Posterior cingulate gyrus (tissue), 11 donors: ENCODE results near the gene NINJ2.
A peak's percentile ranks its signal among the peaks of the same experiment; 100 is the strongest.
"Not testable (repeated sequence)": the region's sequence is repeated elsewhere in the genome, so short reads cannot be mapped to it uniquely, and the experiment has no call there.

Experiments
- DNase-seq, 10 donors: peaks; one replicate each; pipeline versions ENCODE4 v3.0.0 to v3.0.0-alpha.2; 2020 to 2021; ENCODE audit warnings: mixed read lengths in 3 of 10
- intact Hi-C: fragments of 100-400 bp; cut with DNase I; formaldehyde crosslinking; loops from one replicate; pipeline ENCODE4 v1.15.1; 2023

NINJ2 gene

GRCh38 chr12:663293-663871, at the start of gene NINJ2:
TSS of gene NINJ2 (minus strand) at chr12:663445. CDS start at chr12:663360, 85 bp downstream.
- peak in 3 of 10 donors; percentile 40 to 87 (median 53) for DNase-seq
- intact Hi-C loops: loop anchor here (1.0 to 5.0 kb wide), 2 partner anchors 34 to 88 kb away; no protein-coding TSS in a partner anchor

DNA sequence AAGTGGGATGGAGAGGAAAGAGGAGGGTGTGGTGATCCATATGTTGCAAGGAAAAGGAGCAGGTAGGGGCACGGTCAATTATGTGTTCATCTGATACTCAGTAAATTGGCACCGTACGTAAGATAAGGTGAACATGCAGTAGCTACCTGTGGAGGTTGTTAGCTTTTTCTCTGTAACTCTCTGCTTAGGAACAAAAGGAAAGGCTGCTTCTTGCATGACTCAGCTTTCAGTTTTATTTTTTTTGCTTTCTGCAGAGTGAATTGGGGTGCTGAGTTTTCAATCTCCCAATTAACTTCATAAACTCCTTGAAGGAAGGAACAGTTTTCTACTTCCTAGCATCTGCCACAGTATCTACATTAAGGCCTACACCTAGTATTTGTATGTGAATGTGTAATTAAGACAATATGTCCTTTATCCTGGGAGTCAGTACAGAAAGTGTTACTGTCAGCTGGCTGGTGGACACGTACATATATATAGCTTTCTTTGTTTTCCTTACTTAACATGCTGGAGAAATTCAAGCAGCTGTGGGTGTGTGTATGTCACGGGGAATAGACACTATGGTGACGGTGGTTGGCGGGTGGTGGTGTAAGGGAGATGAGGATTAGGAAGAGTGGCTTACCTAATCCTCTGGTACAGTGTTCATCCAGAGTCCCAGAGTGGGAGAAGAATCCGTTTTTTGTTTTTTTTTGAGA, 49.1 kb upstream of the NINJ2 start:
- DNase-seq: peak in 7 of 10 donors; percentile 36 to 86 (median 51)
- intact Hi-C loops: no loop called here

DNA sequence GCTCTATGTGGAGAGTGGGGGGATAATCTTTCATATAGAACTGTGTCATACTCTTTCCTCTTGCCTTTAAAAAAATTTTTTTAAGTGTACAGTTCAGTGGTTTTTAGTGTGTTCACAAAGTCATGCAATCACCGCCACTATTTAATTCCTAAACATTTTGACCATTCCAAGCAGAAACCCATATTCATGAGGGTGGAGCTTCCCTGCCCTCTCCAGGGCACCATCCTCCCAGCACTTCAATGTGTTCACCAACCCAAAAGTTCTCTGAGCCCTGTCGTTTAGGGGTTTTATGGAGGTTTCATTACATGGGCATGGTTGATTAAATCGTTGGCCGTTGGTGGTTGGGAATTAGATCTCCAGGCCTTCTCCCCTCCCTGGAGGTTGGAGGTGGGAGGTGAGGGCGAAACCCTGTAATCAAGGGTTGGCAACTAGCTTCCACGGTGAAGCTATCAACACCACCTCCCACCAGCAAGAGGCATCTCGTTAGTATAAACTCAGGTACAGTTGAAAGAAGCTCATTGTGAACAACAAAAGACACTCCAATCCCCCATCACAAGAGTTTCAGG, 46.3 kb upstream of the NINJ2 start:
- DNase-seq: no peak
- intact Hi-C loops: no loop called here

GRCh38 chr12:708084-708483, 44.8 kb upstream of the NINJ2 start:
- intact Hi-C loops, DNase-seq: not testable (repeated sequence)

DNA sequence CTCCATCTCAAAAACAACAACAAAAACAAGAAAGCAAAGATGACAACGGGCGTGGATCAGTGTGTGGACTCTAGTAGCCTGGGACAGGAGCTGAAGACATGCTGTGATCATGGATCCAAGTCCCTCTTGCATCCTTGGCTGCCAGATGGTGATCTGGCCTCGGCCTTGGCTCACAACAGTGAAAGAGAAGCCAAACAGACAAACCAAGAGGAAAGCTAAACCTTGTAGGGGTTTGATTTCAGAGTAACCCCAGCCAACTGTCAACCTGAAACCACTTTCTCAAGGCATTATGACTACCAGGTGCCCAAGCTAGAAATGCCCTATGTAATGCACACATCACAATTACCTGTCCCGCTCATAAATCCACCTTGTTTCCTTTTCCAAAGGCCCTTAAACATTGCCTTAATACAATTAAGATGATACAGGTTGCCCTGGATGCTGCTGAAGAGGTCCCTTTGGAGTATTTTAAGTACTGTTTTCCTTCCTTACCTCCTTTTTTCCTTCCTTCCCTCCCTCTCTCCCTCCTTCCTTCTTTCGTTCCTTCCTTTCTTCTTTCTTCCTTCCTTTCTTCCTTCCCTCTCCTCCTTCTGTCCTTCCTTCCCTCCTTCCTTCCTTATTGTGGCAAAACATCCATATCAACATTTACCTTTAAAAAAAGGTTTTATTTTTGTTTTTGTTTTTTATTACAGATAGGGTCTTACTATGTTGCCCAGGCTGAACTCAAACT, 41.4 kb upstream of the NINJ2 start:
- no peak for DNase-seq
- intact Hi-C loops: no loop called here

DNA sequence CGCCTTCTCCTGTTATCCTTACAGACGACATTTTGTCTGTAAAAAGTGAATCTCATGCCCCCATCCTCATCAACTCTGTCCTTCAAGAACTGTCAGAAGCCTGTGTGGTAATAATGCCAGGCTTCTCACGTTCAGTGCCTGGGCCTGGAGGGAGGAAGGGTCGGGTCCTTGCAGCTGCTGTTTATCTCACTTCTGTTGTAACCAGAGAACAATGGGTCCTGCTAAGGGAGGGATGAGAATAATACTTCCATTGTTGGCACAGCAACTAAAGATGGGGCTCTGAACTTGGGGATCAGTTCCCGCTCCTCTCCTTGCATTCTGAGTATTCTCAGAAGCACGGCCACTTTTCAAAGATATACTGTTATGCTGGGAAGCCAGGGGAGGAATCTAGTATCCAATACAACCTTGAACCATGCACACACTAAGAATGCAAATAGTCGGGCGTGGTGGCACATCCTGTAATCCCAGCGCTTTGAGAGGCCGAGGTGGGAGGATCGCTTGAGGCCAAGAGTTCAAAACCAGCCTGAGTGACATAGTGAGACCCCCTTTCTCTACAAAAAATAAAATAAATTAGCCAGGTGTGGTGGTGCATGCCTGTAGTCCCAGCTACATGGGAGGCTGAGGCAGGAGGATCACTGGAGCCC, 38.8 kb upstream of the NINJ2 start:
- intact Hi-C loops: no loop called here
- peak in 9 of 10 donors; percentile 36 to 95 (median 65) for DNase-seq

DNA sequence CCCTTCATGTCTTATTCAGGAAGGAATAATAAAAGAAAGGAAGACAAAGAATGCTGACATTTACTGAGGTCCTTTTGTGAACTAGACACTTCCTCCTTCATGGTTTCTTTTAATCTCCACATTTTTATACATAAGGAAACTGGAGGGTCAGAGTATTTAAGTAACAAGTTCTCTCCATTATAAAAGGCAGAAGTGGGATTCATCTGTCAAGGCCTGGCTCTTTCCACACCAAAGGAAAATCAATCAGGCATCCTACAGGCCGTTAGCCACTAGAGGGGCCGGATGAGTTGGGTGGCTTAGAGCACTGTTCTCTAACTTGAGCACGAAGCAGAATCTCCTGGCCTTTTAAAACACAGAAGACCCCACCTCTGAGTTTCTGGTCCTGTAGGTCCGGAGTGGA, 36.8 kb upstream of the NINJ2 start:
- DNase-seq: no peak
- intact Hi-C loops: no loop called here

GRCh38 chr12:698222-698621, 35.0 kb upstream of the NINJ2 start:
- DNase-seq: not testable (repeated sequence)
- intact Hi-C loops: loop anchor here (5.0 kb wide), 1 partner anchor 36 kb away; the partner anchor contains the start of gene NINJ2

DNA sequence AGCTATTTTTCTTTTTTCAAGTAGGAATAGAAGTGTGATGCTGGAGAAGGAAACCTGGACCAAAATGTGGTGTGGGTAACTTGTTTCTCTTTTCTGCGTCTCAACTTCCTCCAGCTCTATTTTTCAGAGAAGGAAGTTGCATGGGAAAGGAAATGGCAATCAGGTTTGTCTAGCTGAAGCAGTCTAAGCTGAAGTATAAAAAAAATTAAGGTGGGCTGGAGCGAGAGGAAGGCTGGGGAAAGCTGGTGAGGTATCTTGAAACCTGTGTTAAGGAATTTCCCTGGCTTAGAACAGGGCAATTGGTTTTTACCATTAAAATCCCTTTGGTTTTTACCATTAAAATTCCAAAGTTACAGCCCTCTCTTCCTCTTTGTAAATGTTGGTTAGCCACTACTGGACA, 34.2 kb upstream of the NINJ2 start:
- intact Hi-C loops: loop anchor here (5.0 kb wide), 1 partner anchor 35 kb away; the partner anchor contains the start of gene NINJ2
- DNase-seq: no peak

DNA sequence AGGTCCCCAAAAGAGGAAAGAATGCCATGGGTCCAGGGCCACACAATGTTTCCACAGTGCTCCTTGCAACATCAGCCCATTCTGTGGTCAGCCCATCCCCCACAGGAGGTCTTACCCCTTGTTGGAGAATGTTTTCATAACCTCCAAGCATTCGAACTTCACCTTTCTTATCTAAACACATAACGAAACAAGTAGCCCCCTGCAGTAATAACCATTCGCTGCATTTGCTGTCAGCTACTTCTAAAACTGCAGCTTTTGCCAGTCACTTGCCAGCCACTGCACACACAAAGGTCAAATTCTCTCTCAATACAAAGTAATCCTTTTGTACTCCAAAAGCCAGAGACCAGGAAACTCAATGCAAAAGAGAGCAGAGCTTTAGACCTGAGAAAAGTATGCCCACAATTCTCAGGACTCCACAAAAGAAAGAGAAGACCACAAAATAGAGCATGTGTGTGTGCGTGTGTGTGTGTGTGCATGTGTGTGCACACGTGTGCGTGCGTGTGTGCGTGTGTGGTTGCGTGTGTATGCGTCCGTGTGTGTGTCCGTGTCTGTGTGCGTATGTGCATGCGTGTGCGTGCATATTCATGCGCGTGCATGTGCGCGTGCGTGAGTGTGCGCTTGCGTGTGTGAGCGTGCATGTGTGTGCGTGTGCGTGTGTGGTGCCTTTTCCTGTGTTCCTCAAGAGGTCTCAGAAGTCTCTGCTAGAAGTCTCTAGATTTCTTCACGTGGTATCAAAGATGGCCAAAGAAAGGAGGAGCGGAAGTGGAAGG, 31.7 kb upstream of the NINJ2 start:
- DNase-seq: peak in 2 of 10 donors; percentile 36 to 41
- intact Hi-C loops: loop anchor here (5.0 kb wide), 1 partner anchor 33 kb away; the partner anchor contains the start of gene NINJ2

DNA sequence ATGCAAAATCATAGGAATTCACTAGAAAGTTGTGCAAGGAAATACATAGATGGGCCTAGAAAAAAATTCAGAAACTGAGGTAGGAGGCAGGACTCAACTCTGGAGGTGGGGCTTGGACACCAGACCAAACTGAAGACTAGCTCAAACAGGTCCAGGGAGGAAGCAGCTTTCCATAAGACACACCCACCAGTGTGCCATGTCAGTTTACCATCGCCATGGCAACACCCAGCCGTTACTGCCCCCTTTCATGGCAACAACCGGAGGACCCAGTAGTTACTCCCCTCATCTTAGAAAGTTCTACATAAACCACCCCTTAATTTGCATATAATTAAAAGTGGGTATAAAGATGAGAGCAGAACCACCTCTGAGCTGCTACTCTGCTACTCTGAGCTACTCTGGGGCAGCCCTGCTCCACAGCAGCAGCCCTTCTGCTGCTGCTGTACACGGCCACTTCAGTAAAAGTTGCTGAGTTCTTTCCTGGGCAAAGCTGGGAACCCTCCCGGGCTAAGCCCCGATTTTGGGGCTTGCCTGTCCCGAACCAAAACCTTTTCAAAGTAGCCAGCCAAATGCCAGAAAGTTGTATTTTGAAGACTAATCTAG, 30.8 kb upstream of the NINJ2 start:
- intact Hi-C loops: no loop called here
- DNase-seq: no peak

DNA sequence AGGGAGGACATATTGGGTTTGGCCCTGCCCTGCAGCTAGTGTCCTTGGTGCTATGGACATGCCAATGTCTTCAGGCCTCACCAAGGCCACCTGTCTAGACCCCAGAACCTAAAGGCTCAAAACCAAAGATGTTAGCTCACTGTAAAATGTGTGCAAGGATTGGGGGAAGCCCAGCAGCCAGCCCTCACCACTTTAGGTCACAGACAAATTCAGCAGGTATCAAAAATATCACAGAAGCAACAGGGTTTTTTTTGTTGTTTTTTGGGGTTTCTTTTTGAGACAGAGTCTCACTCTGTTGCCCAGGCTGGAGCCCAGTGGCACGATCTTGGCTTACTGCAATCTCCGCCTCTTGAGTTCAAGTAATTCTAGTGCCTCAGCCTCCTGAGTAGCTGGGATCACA, 29.0 kb upstream of the NINJ2 start:
- DNase-seq: no peak
- intact Hi-C loops: no loop called here

DNA sequence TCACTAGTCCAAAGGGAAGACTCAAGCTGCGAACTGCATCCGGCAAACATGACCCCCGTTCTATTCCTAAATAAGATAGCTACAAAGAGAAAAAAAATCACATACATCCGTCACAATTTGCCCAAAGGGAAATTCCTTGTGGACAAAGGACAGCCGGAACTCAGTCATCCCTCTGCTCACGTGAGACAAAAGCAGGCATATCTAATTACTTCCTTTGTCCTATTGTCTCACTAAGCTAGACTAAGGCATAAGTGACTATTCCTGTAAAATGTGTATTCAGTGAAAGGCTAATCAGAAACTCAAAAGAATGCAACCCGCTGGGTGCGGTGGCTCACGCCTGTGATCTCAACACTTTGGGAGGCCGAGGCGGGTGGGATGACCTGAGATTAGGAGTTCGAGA, 27.2 kb upstream of the NINJ2 start:
- intact Hi-C loops: no loop called here
- no peak for DNase-seq

- DNase-seq: no peak
- intact Hi-C loops: no loop called here
These were observed 22.1 kb upstream of the NINJ2 start for GRCh38 chr12:685388-685787.

DNA sequence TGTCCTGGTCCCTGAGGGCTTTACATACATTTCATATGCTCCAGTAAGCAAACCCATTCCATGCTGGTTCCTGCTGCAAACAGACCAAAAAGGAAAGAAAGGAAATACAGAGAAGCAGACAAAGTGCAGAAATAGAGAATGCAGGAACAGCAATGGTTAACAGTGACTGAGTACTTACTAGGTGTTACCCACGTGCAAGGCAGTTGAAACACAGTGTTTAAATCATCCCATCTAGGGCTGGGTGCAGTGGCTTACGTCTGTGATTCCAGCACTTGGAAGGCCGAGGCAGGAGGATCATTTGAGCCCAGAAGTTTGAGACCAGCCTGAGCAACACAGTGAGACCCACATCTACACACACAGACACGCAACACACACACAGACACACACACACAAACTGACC, 21.2 kb upstream of the NINJ2 start:
- no peak for DNase-seq
- intact Hi-C loops: no loop called here

DNA sequence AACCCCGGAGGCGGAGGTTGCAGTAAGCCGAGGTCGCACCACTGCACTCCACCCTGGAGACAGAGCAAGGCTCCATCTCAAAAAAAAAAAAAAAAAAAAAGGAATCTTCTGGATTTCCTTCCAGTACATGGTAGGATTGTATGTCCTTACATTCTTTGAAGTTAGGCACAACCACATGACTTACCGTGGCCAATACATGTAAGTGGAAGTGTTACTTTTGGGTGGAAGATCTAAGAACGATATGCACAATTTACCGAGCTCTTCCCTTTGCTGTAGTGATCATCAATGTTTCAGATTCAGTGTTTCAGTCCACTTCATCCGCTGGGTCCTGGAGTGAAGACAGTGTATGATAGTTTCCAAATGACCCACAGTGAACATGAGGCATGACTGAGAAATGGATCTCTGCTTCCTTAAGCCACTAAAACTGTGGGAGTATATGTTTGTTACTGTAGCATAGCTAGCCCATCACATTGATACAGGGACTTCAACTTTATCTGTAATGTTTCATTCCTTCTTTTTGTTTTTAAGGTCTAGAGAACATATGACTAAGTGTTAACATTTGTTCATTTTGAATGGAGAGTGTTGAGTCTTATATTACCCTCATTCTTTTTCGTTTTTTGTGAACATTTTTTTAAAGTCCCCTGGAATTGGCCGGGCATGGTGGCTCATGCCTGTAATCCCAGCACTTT, 18.5 kb upstream of the NINJ2 start:
- intact Hi-C loops: no loop called here
- DNase-seq: no peak

DNA sequence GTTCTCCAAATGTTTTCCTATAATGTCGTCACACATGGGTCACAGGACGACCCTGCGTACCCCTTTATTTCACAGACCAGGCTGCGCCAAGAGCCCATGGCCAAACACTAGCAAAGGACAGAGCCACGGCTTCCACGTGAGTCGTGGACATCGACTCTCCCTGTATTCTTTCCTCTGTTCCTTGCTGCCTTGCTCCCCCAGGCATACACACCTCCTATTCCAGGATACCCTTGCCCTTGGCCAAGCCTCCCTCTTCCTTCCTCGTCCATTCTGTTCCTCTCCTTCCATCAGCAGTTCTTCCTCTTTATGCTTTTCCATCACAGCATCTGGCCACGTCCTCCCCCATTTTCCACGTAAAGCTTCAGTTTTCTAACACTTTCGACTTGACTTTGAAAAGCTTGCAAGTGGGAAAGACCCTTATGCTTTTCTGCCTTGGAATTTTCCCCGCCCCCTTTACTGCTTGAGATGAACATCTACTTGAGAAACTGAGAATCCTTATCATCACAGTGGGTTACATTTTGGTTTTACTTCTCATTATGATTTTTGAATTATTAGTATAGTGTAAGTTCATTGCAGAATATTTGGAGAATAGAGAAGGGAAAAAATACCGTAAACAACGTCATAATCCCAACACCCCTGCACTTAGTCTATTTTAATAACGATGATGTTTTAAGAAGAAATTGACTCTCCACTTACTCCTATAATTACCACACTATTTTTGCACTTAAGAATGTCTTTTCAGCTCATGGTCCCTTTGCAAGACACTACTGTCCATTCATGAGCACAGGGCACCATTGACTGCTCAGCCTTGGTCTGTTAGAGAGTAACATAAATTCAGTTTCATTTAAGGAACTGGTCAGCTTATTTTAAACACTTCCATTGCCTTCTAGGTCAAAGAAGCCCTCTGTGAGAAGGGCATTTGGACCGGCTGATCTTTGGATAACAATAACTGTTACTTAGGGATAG, 15.8 kb upstream of the NINJ2 start:
- intact Hi-C loops: no loop called here
- no peak for DNase-seq

- DNase-seq: peak in 1 of 10 donors; percentile 30
- intact Hi-C loops: no loop called here
These were observed 12.3 kb upstream of the NINJ2 start for GRCh38 chr12:675562-675961.
